Measurements from ENCODE around the gene GBA2.

The GBA2 gene

DNA sequence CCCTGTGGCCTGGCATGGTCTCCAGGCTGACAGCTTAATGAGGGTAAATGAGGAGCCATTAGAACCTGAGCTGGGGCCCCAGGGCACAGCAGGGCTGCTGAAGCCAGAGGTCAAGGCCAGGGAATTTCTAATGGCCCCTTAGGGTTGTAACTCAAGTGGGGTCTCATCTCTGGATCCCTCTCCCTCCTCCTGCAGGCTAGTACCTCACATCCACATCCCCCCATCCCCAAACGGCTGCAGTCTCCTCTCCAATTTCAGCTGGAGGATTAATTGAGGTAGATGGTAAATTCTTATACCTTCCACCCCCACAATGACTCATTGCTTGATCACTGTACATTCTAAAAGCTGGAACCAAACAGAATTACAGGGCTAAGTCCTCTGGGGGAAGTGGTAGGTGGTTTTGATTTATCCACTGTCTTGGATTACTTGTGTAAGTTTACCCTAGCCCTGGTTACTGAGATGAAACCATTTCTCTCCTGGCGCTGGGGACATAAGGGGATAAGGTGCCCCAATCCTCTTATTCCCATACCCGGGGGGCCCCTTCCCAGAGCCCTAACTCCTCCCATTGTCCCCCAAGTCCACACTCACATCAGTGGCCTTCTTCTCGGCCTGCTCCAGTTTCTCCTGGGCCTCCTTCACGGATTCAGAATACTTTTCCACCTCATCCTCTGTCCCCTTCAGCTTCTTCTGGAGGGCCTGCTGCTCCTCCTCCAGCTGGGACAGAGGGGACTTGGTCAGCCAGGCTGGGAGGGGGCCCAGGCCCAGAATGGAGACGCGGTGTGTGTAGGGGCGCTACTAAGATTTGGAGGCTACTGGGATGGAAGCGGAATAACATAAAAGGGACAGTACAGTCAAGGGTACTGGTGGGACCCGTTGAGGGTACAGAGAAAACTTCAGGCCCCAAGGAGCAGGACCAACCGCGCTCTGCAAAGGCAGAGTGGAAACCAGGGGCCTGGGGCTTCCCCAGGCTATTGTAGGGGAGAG lies 60.2 kb downstream of the GBA2 start:
- FAIRE-seq (no peak), DNase-seq (ENCODE audit: insufficient read length, low spot score) (no peak)
- TF ChIP-seq, protein P1, sequence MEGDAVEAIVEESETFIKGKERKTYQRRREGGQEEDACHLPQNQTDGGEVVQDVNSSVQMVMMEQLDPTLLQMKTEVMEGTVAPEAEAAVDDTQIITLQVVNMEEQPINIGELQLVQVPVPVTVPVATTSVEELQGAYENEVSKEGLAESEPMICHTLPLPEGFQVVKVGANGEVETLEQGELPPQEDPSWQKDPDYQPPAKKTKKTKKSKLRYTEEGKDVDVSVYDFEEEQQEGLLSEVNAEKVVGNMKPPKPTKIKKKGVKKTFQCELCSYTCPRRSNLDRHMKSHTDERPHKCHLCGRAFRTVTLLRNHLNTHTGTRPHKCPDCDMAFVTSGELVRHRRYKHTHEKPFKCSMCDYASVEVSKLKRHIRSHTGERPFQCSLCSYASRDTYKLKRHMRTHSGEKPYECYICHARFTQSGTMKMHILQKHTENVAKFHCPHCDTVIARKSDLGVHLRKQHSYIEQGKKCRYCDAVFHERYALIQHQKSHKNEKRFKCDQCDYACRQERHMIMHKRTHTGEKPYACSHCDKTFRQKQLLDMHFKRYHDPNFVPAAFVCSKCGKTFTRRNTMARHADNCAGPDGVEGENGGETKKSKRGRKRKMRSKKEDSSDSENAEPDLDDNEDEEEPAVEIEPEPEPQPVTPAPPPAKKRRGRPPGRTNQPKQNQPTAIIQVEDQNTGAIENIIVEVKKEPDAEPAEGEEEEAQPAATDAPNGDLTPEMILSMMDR (IDR thresholded peaks at IDR 0.05; ENCODE audit: insufficient read depth, missing control alignments) = no peak

DNA sequence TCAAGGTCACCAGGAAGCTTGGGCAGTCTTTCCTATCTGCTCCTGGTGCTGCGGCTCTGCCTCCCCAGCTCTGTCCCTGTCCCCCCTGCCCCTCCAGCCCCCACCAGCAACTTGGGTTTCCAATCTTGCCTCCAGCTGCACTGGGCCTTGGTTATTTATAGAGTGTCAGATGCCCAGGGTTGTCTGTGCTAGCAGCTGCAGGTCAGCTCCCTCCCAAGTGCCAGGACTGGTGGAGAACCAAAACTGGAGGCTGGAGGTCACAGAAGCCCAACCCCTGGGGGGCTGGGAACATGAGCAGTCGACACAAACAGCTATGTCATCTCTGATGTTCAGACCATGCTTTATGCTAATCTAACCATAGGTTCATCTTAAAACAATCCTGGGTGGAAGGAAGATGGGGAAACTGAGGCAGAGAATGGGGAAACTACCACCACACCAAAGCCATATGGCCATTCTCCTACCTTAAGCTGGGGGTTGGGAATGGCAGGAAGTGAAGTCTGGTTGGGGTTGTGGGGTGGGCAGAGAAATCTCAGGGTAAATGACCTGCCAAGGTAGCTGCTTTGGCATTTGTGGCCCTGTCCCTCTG lies 61.0 kb downstream of the GBA2 start:
- DNase-seq (ENCODE audit: insufficient read length, low spot score) (no peak), FAIRE-seq (no peak)
- TF ChIP-seq, protein P1 (IDR thresholded peaks at IDR 0.05; ENCODE audit: insufficient read depth, missing control alignments) = no peak

DNA sequence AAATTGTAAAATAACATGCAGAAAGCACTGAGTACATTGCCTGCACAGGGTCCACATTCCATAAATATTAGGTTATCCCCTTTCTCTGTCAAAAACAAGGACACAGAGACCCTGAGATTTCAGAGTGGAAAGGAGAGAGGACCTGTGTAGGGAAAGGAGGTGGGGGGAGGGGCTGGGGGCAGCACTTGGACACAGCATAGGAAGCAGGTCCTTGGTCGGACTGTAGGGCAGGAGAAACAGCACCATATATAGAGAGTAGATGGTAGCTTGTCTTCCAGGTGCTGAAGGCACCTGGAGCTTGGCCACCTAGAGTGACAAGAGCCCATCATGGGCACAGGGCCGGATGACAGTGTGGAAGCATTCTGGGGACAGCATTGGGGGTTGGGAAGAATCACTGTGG lies 61.7 kb downstream of the GBA2 start:
- DNase-seq (ENCODE audit: insufficient read length, low spot score) (no peak), FAIRE-seq (no peak)
- TF ChIP-seq, protein P1 (IDR thresholded peaks at IDR 0.05; ENCODE audit: insufficient read depth, missing control alignments) = no peak

All from D721Med (cell line).